HG03342 (cell line): Measurements from ENCODE around the gene RGS8.

Experiments
- ATAC-seq: cut with Tn5 transposase; IDR thresholded peaks from one replicate; pipeline ENCODE4 v1.9.1; 2021; ENCODE audit warnings: mild to moderate bottlenecking, moderate library complexity; ENCODE audit not compliant: unreplicated experiment

Gene RGS8

GRCh38 chr1:182644886-182645285, 39.5 kb downstream of the RGS8 start:
- no peak for ATAC-seq

GRCh38 chr1:182643699-182644098, 40.7 kb downstream of the RGS8 start:
- ATAC-seq: no peak

GRCh38 chr1:182642461-182642860, 41.9 kb downstream of the RGS8 start:
- no peak for ATAC-seq

- no peak for ATAC-seq
These were observed 42.8 kb downstream of the RGS8 start for GRCh38 chr1:182641561-182641960.

- no peak for ATAC-seq
These were observed 45.1 kb downstream of the RGS8 start for GRCh38 chr1:182639330-182639729.

- no peak for ATAC-seq
These were observed 46.6 kb downstream of the RGS8 start for GRCh38 chr1:182637769-182638168.

- no peak for ATAC-seq
These were observed 48.5 kb downstream of the RGS8 start for GRCh38 chr1:182635871-182636270.
